Mesodermal cell (in vitro differentiated cells): ENCODE measurements around the gene CHAD.
"Not testable (repeated sequence)": the region's sequence is repeated elsewhere in the genome, so short reads cannot be mapped to it uniquely, and the experiment has no call there.

Experiments used
- H3K27ac ChIP-seq: 2 replicates; pipeline ENCODE4 v1.7.0; 2013; ENCODE audit warnings: mild to moderate bottlenecking, low read depth, low read length, moderate library complexity; ENCODE audit not compliant: severe bottlenecking
- H3K36me3 ChIP-seq: 2 replicates; pipeline ENCODE4 v1.7.1; 2013; ENCODE audit warnings: mild to moderate bottlenecking, low read length, moderate library complexity; ENCODE audit not compliant: control insufficient read depth, insufficient read depth
- H3K4me1 ChIP-seq: one replicate; pipeline ENCODE4 v1.7.1; 2013; ENCODE audit warnings: mild to moderate bottlenecking, low read length; ENCODE audit not compliant: insufficient read depth, control insufficient read depth, poor library complexity, severe bottlenecking
- H3K4me3 ChIP-seq: 2 replicates; pipeline ENCODE4 v1.7.0; 2013; ENCODE audit warnings: low read length, control low read depth, mild to moderate bottlenecking; ENCODE audit not compliant: insufficient read depth, poor library complexity, severe bottlenecking; ENCODE audit errors: extremely low read depth
- H3K9me3 ChIP-seq: 2 replicates; pipeline ENCODE4 v1.7.1; 2013; ENCODE audit warnings: mild to moderate bottlenecking, low read length, moderate library complexity; ENCODE audit not compliant: control insufficient read depth
- WGBS, 2 experiments: methylation state at CpG; one replicate each; pipeline ENCODE4 v1.1.5; 2013; ENCODE audit warnings: missing lambda C conversion rate in 2 of 2; ENCODE audit not compliant: insufficient coverage in 2 of 2; 5-methylcytosine and 5-hydroxymethylcytosine counted together

CHAD gene

GRCh38 chr17:50472761-50473161 lies 4.1 kb upstream of the CHAD start:
- H3K4me3 ChIP-seq, H3K36me3 ChIP-seq, H3K9me3 ChIP-seq, H3K4me1 ChIP-seq, H3K27ac ChIP-seq: not testable (repeated sequence)
- 92% methylated on average over 5 to 8 of the region's 13 CpGs for WGBS, 2 experiments

- no peak overlapping the region for H3K4me3 ChIP-seq
- WGBS, 2 experiments: 94 to 98% methylated on average over 10 of the region's 10 CpGs
- no peaks in the 10 kb centered on the region for H3K9me3 ChIP-seq
- H3K36me3 ChIP-seq: no peaks in the 10 kb centered on the region
- H3K27ac ChIP-seq: no peak overlapping the region
- no peaks in the 10 kb centered on the region for H3K4me1 ChIP-seq
These were observed 3.6 kb upstream of the CHAD start for GRCh38 chr17:50472286-50472685.

- Histone ChIP-seq H3K36me3 (no peaks in the 10 kb centered on the region), H3K9me3 (no peaks in the 10 kb centered on the region), H3K4me1 (no peaks in the 10 kb centered on the region), H3K27ac (no peak overlapping the region), H3K4me3 (no peak overlapping the region)
- WGBS, 2 experiments: 91 to 93% methylated on average over 22 of the region's 22 CpGs
These were observed 2.6 kb upstream of the CHAD start for GRCh38 chr17:50471009-50471905.

- H3K4me1 ChIP-seq: no peaks in the 10 kb centered on the region
- no peak overlapping the region for H3K27ac ChIP-seq
- no peaks in the 10 kb centered on the region for H3K36me3 ChIP-seq
- no peaks in the 10 kb centered on the region for H3K9me3 ChIP-seq
- no peak overlapping the region for H3K4me3 ChIP-seq
- WGBS, 2 experiments: 86 to 87% methylated on average over 5 to 6 of the region's 6 CpGs
These were observed 1.7 kb upstream of the CHAD start for GRCh38 chr17:50470426-50470825.

- no peaks in the 10 kb centered on the region for H3K9me3 ChIP-seq
- WGBS, 2 experiments: 80 to 89% methylated on average over 1 to 16 of the region's 19 CpGs
- no peaks in the 10 kb centered on the region for H3K4me1 ChIP-seq
- no peaks in the 10 kb centered on the region for H3K36me3 ChIP-seq
- no peak overlapping the region for H3K4me3 ChIP-seq
- no peak overlapping the region for H3K27ac ChIP-seq
These were observed 1.1 kb upstream of the CHAD start for GRCh38 chr17:50469671-50470305.

GRCh38 chr17:50469208-50469605 lies 527 bp upstream of the CHAD start:
- H3K36me3 ChIP-seq: no peaks in the 10 kb centered on the region
- WGBS, 2 experiments: 30 to 46% methylated on average over 21 to 30 of the region's 37 CpGs

GRCh38 chr17:50467855-50468303 lies 801 bp downstream of the CHAD start:
- WGBS, 2 experiments: 85 to 90% methylated on average over 13 of the region's 13 CpGs
- H3K4me3 ChIP-seq: no peak overlapping the region
- H3K9me3 ChIP-seq: no peaks in the 10 kb centered on the region
- H3K27ac ChIP-seq: no peak overlapping the region
- no peaks in the 10 kb centered on the region for H3K36me3 ChIP-seq
- H3K4me1 ChIP-seq: no peaks in the 10 kb centered on the region

More at GRCh38 chr17:50469208-50469605, 527 bp upstream of the CHAD start:
- Histone ChIP-seq H3K27ac (no peak overlapping the region), H3K4me3 (no peak overlapping the region), H3K4me1 (no peaks in the 10 kb centered on the region), H3K9me3 (no peaks in the 10 kb centered on the region)

- no peaks in the 10 kb centered on the region for H3K9me3 ChIP-seq
- H3K4me3 ChIP-seq: no peak overlapping the region
- WGBS, 2 experiments: 81 to 92% methylated on average over 5 of the region's 7 CpGs
- H3K27ac ChIP-seq: no peak overlapping the region
- H3K36me3 ChIP-seq: peaks cover 5% of the 10 kb centered on the region
- H3K4me1 ChIP-seq: no peaks in the 10 kb centered on the region
These were observed 1.4 kb downstream of the CHAD start for GRCh38 chr17:50467114-50467854.

- Histone ChIP-seq H3K36me3 (peaks cover 5% of the 10 kb centered on the region), H3K4me3 (no peak overlapping the region), H3K27ac (no peak overlapping the region), H3K4me1 (no peaks in the 10 kb centered on the region), H3K9me3 (no peaks in the 10 kb centered on the region)
- WGBS, 2 experiments: 94 to 95% methylated on average over 7 to 8 of the region's 9 CpGs
These were observed 2.1 kb downstream of the CHAD start for GRCh38 chr17:50466371-50467113.

- WGBS, 2 experiments: 90 to 98% methylated on average over 5 to 8 of the region's 9 CpGs
- H3K36me3 ChIP-seq: peaks cover 5% of the 10 kb centered on the region
- no peaks in the 10 kb centered on the region for H3K4me1 ChIP-seq
- no peak overlapping the region for H3K4me3 ChIP-seq
- H3K27ac ChIP-seq: no peak overlapping the region
- H3K9me3 ChIP-seq: no peaks in the 10 kb centered on the region
These were observed 3.0 kb downstream of the CHAD start for GRCh38 chr17:50465635-50466034.
